ENCODE measurements around the gene AKR1E2. TPM values are rescaled to one million over a fixed set of nuclear protein-coding genes. Genes with fewer than 3 reads are reported as not detected.

Gene AKR1E2
- total RNA-seq, 1 donor from 2014 or later: 5.9 TPM

GRCh38 chr10:4819707-4820106 lies 6.3 kb upstream of the AKR1E2 start:
- DNase-seq: no peak
- H3K4me3 ChIP-seq: no peak overlapping the region
- no peaks in the 10 kb centered on the region for H3K27me3 ChIP-seq (ENCODE audit: low read depth)
- intact Hi-C loops (cut with micrococcal nuclease): no loop called here
- peaks cover 4% of the 10 kb centered on the region for H3K4me1 ChIP-seq
- H3K27ac ChIP-seq (replicated peaks): no peak overlapping the region
- H3K36me3 ChIP-seq: no peaks in the 10 kb centered on the region
- no peak for TF ChIP-seq CTCF (IDR thresholded peaks at IDR 0.05; ENCODE audit: borderline replicate concordance)
- no peaks in the 10 kb centered on the region for H3K9me3 ChIP-seq (replicated peaks)

GRCh38 chr10:4820804-4821401 lies 5.1 kb upstream of the AKR1E2 start:
- H3K27me3 ChIP-seq (ENCODE audit: low read depth): no peaks in the 10 kb centered on the region
- intact Hi-C loops (cut with micrococcal nuclease): no loop called here
- no peak overlapping the region for H3K4me3 ChIP-seq
- no peak for TF ChIP-seq CTCF (IDR thresholded peaks at IDR 0.05; ENCODE audit: borderline replicate concordance)
- no peaks in the 10 kb centered on the region for H3K36me3 ChIP-seq
- DNase-seq: no peak
- no peaks in the 10 kb centered on the region for H3K9me3 ChIP-seq (replicated peaks)
- H3K27ac ChIP-seq (replicated peaks): peak overlapping the region; percentile 67
- H3K4me1 ChIP-seq: peaks cover 5% of the 10 kb centered on the region

GRCh38 chr10:4822208-4822607 lies 3.8 kb upstream of the AKR1E2 start:
- Histone ChIP-seq H3K4me3 (no peak overlapping the region), H3K9me3 (replicated peaks) (no peaks in the 10 kb centered on the region), H3K4me1 (peaks cover 16% of the 10 kb centered on the region), H3K27ac (replicated peaks) (no peak overlapping the region), H3K36me3 (no peaks in the 10 kb centered on the region), H3K27me3 (ENCODE audit: low read depth) (no peaks in the 10 kb centered on the region)
- no peak for DNase-seq
- intact Hi-C loops (cut with micrococcal nuclease): no loop called here
- no peak for TF ChIP-seq CTCF (IDR thresholded peaks at IDR 0.05; ENCODE audit: borderline replicate concordance)

GRCh38 chr10:4824791-4825310 lies 1.2 kb upstream of the AKR1E2 start:
- no peak for DNase-seq
- no peaks in the 10 kb centered on the region for H3K36me3 ChIP-seq
- no peaks in the 10 kb centered on the region for H3K27me3 ChIP-seq (ENCODE audit: low read depth)
- no peak for TF ChIP-seq CTCF (IDR thresholded peaks at IDR 0.05; ENCODE audit: borderline replicate concordance)
- peaks cover 21% of the 10 kb centered on the region for H3K4me1 ChIP-seq
- no peak overlapping the region for H3K4me3 ChIP-seq
- intact Hi-C loops (cut with micrococcal nuclease): no loop called here
- H3K9me3 ChIP-seq (replicated peaks): no peaks in the 10 kb centered on the region
- no peak overlapping the region for H3K27ac ChIP-seq (replicated peaks)

GRCh38 chr10:4825456-4825867 lies 545 bp upstream of the AKR1E2 start:
- no peak for DNase-seq
- TF ChIP-seq CTCF (IDR thresholded peaks at IDR 0.05; ENCODE audit: borderline replicate concordance): no peak
- Histone ChIP-seq H3K4me1 (peaks cover 21% of the 10 kb centered on the region), H3K4me3 (peak overlapping the region; percentile 77), H3K27me3 (ENCODE audit: low read depth) (no peaks in the 10 kb centered on the region), H3K27ac (replicated peaks) (peak overlapping the region; percentile 97), H3K36me3 (peaks cover under 1% of the 10 kb centered on the region), H3K9me3 (replicated peaks) (no peaks in the 10 kb centered on the region)
- intact Hi-C loops (cut with micrococcal nuclease): no loop called here
